Measurements from ENCODE around the gene UTP25.

DNA sequence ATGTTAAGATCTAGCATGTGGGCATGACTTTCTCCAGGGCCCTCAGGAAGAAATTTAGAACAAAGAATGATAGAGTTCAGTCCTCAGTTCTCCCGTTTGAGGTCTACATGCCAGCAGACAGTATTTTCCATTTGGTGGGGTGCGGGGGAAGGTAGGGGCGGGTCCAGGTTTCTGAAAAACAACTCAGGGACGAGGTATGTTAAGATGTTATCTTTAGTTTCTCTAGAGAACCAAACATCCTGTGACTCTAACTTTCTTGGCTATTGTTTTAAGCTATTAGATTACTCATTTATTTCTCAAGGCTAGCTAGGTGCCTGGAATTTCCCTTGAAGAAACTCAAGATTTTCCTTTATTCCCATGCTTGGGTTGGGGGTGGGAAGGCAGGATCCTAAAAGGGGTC, 67.9 kb downstream of the UTP25 start:
- TF ChIP-seq POLR2A (IDR thresholded peaks at IDR 0.05; ENCODE audit: low read depth) (no peak), EP300 (IDR thresholded peaks at IDR 0.05) (no peak), POLR2AphosphoS5 (IDR thresholded peaks at IDR 0.05) (no peak)
- TF ChIP-seq, protein P1, sequence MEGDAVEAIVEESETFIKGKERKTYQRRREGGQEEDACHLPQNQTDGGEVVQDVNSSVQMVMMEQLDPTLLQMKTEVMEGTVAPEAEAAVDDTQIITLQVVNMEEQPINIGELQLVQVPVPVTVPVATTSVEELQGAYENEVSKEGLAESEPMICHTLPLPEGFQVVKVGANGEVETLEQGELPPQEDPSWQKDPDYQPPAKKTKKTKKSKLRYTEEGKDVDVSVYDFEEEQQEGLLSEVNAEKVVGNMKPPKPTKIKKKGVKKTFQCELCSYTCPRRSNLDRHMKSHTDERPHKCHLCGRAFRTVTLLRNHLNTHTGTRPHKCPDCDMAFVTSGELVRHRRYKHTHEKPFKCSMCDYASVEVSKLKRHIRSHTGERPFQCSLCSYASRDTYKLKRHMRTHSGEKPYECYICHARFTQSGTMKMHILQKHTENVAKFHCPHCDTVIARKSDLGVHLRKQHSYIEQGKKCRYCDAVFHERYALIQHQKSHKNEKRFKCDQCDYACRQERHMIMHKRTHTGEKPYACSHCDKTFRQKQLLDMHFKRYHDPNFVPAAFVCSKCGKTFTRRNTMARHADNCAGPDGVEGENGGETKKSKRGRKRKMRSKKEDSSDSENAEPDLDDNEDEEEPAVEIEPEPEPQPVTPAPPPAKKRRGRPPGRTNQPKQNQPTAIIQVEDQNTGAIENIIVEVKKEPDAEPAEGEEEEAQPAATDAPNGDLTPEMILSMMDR (IDR thresholded peaks at IDR 0.05) = no peak
